GM12892 (cell line): ENCODE results near the gene ZYG11A.

Source experiments
- POLR2A ChIP-seq: IDR thresholded peaks from 2 replicates; pipeline ENCODE4 v1.6.1; 2011; ENCODE audit warnings: low read depth, low read length, control low read depth
- POLR2AphosphoS5 ChIP-seq: IDR thresholded peaks from 2 replicates; pipeline ENCODE4 v1.6.1; 2011; ENCODE audit warnings: low read depth, low read length, control low read depth
- TAF1 ChIP-seq: IDR thresholded peaks from 2 replicates; pipeline ENCODE4 v1.6.1; 2011; ENCODE audit warnings: low read depth, mild to moderate bottlenecking, control low read depth, low read length, borderline replicate concordance

DNA sequence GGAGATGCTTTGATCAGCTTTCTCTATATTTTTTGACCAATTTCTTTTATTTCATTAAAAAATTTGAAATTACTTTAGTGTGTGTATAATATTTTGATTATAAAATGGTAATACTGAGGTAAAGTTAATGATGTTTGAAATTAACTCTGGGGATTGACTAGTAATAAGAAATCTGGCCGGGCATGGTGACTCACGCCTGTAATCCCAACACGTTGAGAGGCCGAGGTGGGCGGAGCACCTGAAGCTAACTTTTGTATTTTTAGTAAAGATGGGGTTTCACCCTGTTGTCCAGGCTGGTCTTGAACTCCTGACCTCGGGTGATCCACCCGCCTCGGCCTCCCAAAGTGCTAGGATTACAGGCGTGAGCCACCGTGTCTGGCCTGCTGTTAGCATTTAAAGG is 102.0 kb downstream of the ZYG11A start:
- TF ChIP-seq POLR2AphosphoS5 = no peak
- TF ChIP-seq POLR2A = no peak
- no peak for TF ChIP-seq TAF1
